Ramos (cell line): ENCODE data around the gene ETV7.

Source experiments
- in situ Hi-C: fragments of 300-500 bp; cut with MboI; formaldehyde crosslinking; loops from one replicate; pipeline ENCODE4 v1.14.3; 2022; ENCODE audit warnings: low sequenced_read_pairs; ENCODE audit not compliant: unreplicated experiment

ETV7 gene

GRCh38 chr6:36386495-36387439, 702 bp downstream of the ETV7 start:
- in situ Hi-C loops: no loop called here

- in situ Hi-C loops: no loop called here
Observed at GRCh38 chr6:36384095-36384494, 3.4 kb downstream of the ETV7 start.

GRCh38 chr6:36383606-36384005, 3.9 kb downstream of the ETV7 start:
- in situ Hi-C loops: no loop called here

- in situ Hi-C loops: no loop called here
Observed at GRCh38 chr6:36382976-36383375, 4.5 kb downstream of the ETV7 start.

- in situ Hi-C loops: no loop called here
Observed at GRCh38 chr6:36381502-36382389, 5.7 kb downstream of the ETV7 start.

- in situ Hi-C loops: no loop called here
Observed at GRCh38 chr6:36380166-36380565, 7.3 kb downstream of the ETV7 start.

GRCh38 chr6:36378936-36379335, 8.5 kb downstream of the ETV7 start:
- in situ Hi-C loops: no loop called here

GRCh38 chr6:36378243-36378920, 9.1 kb downstream of the ETV7 start:
- in situ Hi-C loops: no loop called here

GRCh38 chr6:36377594-36377993, 9.9 kb downstream of the ETV7 start:
- in situ Hi-C loops: no loop called here

- in situ Hi-C loops: no loop called here
Observed at GRCh38 chr6:36376742-36377141, 10.7 kb downstream of the ETV7 start.

GRCh38 chr6:36376183-36376582, 11.3 kb downstream of the ETV7 start:
- in situ Hi-C loops: no loop called here

- in situ Hi-C loops: no loop called here
Observed at GRCh38 chr6:36375644-36376155, 11.8 kb downstream of the ETV7 start.

GRCh38 chr6:36374972-36375371, 12.5 kb downstream of the ETV7 start:
- in situ Hi-C loops: no loop called here

- in situ Hi-C loops: no loop called here
Observed at GRCh38 chr6:36374194-36374593, 13.3 kb downstream of the ETV7 start.

GRCh38 chr6:36373368-36374019, 14.0 kb downstream of the ETV7 start:
- in situ Hi-C loops: no loop called here

GRCh38 chr6:36372088-36372487, 15.4 kb downstream of the ETV7 start:
- in situ Hi-C loops: no loop called here

GRCh38 chr6:36371211-36371610, 16.3 kb downstream of the ETV7 start:
- in situ Hi-C loops: no loop called here

GRCh38 chr6:36370638-36371037, 16.8 kb downstream of the ETV7 start:
- in situ Hi-C loops: no loop called here

- in situ Hi-C loops: no loop called here
Observed at GRCh38 chr6:36368921-36369865, 18.3 kb downstream of the ETV7 start.
